Inflammatory macrophage treated with lipopolysaccharide for 4 hours (primary cell): ENCODE measurements around the gene BMP8A.
A peak's percentile ranks its signal among the peaks of the same experiment; 100 is the strongest.
"Not testable (repeated sequence)": the region's sequence is repeated elsewhere in the genome, so short reads cannot be mapped to it uniquely, and the experiment has no call there.

Source experiments
- DNase-seq: peaks from one replicate; pipeline ENCODE4 v3.0.0-alpha.2; 2020

BMP8A gene

DNA sequence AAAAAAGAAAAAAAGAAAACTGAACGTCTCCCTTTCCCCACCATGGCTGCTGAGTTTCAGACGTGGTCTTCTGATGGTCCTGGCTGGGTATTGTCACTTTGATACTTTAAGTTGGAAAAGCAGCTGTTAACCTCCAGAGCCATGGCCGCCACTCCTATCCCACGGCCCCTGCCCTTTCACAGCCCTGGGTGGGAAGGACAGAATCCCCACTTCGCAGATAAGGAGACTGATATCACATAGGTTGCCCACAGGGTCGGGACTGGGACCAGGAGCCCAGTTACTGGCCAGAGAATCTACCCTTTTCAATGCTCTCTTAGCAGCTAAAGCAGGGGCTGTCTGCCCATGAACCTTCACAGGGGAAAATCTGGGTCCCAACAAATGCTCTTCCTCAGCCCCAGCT, 16.8 kb downstream of the BMP8A start:
- DNase-seq, result no peak

DNA sequence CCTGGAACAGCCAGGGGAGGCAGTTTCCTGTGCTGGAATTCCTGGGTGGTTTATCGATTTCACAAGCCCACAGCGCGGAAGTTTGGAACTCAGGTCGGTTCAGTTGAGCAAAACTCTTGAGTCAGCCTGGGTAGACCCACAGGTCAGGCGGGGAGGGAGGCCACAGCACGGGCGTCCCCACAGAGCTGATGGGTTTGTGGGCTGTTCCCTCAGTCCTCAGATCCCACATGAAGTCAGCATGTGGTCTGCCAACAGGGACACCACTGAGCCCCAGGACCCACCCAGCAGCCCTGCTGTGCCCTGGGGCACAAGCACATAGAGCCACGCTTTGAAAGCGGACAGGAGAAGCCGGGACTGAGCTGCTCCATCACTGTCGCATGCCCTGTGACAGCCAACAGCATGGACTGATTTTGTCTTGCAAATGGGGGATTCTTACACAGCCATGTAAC, 17.4 kb downstream of the BMP8A start:
- peak; percentile 6 for DNase-seq

DNA sequence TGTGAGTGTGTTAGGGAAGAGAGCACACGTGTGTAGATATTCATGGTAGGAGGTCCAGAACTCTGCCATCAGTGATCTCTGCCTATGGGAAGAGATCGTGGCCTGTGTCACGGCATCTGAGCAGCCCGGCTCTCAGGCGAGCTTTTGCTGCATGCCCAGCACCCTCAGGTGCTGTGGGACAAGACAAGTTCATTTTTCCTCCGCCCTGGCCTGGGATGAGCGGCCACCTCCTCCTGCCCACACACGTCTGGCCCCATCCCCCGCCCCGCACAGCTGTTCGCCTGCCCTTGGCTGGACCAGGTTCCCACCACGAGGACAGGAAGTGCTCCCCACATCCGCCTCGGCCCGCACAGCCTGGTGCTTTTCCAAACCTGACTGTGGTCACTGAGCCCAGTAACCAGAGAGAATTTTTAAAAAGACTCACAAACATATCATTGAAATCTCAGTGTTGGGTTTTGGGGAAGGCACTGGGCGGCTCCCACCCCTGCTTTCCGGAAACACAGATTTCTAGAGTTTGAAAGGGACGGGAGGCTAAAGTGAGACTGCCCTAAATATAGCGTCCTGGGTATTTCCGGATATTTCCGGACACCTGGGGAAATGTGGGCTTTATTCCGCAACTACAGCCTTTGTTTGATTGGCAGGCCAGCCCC, 18.0 kb downstream of the BMP8A start:
- peak; percentile 23 for DNase-seq

DNA sequence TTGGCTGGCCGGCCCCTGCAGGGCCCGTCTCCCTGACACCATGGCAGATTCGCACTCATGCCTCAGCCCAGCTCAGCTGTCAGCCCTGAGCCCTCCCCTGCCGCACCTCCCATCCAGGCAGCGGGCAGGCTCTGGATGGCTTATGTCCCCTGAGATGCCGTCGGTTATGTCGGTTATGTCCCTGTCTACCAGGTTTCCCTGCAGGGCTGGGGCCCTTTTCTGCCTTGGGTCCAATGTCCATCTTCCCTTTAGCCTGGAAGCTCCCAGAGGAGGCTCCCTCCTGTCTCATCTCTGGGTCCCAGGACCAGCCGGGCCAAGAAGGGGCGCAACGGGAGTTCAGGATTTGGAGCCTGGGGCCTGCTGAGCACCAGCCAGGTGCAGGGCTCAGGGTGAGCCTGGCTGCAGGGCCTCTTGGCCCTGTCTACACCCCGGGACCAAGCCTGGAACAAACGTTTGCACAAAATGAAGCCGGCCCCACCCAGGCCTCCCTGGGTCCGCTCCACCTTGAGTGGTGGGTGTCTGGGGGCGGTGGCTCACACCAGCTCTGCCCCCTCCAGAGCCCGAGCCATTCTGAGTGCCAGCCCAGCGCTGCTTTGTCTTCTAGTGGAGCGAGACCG, 19.2 kb downstream of the BMP8A start:
- DNase-seq, result not testable (repeated sequence)

DNA sequence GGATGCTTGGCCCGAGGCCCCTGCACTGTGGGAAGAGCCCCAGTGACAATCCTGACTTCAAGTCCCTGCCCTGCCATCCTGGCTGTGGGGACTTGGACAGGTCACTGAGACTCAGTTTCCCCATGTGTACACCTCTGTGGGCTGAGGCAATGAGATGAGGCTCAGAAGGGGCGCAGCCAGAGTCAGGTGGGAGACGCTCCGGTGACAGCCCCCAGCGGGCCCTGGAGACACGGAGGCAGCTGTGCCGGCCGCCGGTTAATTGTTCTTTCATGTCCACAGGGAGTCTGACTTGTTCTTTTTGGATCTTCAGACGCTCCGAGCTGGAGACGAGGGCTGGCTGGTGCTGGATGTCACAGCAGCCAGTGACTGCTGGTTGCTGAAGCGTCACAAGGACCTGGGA, 20.0 kb downstream of the BMP8A start:
- not testable (repeated sequence) for DNase-seq

DNA sequence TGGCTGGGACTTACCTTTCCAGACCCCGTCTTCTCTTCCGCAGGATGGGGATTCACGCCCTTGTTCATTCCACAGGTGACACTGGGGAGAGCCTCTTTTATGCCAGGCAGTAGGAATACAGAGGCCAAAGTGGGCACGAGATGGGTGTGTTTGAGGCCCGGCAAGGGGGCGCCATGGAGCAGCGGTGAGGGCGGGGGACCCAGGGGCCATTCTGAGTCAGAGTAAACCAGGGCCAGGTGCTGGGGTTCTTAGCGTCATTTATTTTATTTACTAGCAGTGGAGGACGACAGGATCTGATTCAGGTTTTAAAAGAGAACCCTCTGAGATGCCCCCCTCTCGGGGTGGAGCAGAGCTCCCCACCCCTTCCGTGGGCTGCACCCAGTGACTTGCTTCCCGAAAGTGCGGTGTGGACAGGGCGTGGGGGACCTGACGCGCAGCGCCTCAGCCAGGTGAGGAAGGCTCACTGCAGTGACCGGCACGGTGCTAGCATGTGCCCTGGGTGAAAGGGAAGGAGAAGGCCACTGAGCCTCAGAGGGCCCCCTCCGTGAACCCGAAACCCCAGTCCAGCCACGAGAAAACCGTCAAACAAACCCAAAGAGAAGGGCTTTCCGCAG, 20.9 kb downstream of the BMP8A start:
- not testable (repeated sequence) for DNase-seq

DNA sequence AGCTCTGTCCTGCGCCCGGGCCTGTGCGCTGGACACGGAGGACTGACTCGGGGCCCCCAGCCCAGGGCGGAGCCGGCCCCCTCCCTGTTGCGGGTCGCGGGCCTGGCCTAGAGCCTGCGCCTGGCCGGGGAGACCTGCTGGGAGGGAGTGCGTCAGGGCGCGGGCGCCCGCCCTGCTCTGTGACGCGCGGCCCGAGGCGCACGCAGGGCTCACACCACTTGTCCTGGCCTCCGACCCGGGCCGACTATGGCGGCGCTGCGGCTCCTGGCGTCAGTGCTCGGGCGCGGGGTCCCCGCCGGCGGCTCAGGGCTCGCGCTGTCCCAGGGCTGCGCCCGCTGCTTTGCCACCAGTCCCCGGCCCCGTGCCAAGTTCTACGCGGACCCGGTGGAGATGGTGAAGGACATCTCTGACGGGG, 23.3 kb downstream of the BMP8A start:
- not testable (repeated sequence) for DNase-seq

DNA sequence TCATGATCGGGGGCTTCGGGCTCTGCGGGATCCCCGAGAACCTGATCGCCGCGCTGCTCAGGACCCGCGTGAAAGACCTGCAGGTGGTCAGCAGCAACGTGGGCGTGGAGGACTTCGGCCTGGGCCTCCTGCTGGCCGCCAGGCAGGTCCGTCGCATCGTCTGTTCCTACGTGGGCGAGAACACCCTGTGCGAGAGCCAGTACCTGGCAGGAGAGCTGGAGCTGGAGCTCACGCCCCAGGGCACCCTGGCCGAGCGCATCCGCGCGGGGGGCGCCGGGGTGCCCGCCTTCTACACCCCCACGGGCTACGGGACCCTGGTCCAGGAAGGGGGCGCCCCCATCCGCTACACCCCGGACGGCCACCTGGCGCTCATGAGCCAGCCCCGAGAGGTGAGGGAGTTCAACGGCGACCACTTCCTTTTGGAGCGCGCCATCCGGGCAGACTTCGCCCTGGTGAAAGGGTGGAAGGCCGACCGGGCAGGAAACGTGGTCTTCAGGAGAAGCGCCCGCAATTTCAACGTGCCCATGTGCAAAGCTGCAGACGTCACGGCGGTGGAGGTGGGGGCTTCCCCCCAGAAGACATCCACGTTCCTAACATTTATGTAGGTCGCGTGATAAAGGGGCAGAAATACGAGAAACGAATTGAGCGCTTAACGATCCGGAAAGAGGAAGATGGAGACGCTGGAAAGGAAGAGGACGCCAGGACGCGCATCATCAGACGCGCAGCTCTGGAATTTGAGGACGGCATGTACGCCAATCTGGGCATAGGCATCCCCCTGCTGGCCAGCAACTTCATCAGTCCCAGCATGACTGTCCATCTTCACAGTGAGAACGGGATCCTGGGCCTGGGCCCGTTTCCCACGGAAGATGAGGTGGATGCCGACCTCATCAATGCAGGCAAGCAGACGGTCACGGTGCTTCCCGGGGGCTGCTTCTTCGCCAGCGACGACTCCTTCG, 24.0 kb downstream of the BMP8A start:
- peak; percentile 15 for DNase-seq

DNA sequence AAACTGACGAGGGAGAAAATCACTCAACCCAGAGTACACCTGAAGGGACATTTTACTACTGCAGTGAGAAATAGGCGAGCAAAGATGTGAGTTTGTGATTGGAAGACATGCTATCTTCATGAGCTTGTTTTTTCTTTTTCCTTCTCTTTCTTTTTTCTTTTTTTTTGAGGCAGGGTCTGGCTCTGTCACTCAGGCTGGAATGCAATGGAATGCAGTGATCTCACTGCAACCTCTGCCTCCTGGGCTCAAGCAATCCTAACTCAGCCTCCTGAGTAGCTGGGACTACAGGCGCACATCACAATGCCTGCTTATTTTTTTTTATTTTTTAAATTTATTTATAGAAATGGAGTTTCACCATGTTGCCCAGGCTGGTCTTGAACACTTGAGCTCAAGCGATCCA, 25.4 kb downstream of the BMP8A start:
- not testable (repeated sequence) for DNase-seq

DNA sequence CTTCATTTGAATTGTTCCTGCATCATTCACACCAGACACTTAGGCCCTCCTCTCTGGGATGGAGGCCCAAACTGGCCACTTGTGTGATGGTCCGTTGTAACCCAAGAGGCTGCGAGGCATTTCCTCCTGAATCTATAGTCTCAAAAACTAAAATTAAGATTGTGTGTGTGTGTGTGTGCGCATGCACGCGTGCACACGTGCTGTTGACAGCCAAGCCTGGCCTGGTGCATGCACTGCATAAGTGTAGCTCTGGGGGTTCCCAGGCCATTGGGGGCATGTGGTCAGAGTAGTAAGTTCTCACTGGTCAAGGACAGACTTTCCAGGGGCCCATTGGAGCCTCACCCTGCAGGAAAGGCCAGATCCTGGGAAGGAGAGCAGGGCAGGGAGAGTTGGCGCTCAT, 26.5 kb downstream of the BMP8A start:
- not testable (repeated sequence) for DNase-seq

DNA sequence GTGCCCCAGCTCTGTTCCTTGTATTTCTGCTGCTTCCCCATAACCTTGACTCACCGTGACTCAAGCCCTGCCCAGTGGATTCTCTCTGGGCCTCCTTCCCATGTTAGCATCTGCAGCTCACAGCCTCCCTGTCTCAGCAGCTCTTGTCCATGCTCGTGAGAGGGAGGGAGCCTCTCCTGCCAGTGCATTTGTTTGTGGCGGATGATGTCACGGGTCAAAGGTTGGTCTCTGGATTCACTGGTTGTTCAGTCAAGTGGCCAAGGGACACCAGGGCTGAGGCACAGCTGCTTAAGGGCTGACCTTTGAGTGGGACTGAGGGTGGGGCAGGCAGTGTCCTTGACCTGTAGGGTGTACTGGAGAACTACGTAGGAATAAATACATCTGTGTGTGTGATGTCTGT, 27.9 kb downstream of the BMP8A start:
- DNase-seq, result not testable (repeated sequence)

DNA sequence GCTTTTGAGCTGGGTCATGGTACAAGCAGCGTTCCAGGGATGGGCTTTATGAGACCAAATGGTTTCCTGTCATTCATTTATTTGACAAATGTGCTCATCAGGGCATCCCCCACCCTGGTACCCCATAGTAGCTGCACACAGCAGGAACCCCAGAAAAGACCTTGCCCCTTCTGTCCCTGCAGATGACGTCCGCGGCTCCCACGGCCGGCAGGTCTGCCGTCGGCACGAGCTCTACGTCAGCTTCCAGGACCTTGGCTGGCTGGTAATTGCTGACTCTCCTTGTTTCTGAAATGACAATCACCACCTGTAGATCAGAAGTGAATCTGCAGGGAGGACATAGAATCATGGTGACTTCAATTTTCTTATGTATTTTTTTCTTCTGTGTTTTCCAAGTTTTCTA, 30.8 kb downstream of the BMP8A start:
- not testable (repeated sequence) for DNase-seq

DNA sequence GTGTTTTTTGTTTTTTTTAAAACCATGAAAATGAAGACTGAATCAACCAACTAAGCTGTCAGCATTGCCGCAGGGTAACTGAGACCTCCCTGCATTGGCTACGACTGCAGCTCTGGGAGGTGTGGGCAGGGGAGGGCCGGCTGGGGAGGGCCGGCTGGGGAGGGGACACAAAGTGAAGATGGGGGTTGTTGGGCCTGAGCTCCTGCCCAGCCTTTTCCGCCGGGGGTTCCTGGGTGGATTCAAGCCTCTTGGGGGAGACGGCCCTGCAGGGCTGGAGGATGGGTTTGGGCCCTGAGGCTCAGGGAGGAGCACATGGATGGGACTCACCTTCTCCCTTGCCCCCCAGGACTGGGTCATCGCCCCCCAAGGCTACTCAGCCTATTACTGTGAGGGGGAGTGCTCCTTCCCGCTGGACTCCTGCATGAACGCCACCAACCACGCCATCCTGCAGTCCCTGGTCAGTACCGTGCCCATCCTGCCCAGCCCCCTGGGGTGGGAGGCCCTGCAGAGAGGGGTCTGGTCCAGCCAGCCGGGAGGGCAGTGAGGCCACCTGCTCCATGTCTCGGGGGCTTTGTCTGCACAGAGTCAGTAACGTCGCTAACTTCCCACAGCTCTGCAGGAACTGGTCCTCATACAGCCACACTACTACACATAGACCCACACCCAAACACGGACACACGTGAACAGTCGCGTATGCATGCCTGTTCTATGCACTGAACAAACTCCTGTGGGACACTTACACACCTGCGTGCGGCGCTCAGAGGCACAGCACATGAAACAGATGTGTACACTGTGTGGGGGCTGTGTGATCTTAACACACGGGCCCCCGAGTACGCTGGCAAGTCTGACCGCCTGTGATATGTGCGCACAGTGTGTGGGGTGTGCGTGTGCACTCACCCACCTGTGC, 31.5 kb downstream of the BMP8A start:
- DNase-seq, result no peak

DNA sequence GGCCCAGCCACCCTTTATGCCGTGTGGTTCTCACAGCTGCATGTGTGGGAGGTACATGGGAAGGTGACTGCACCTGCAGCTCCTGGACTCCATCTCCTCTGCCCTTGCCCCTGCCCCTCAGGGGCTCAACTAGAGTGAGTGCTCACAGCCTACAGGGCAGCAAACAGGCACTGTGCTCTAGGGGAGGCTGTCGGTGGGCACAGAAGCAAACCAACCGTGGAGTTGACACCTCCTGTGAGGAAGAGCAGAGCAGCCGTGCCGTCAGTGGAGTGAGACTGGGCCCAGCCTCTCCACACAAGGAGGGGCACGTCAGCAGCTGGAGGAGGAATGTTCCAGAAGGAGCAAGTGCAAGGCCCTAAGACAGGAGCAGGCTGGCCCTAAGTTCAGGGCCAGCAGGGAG, 32.7 kb downstream of the BMP8A start:
- no peak for DNase-seq

DNA sequence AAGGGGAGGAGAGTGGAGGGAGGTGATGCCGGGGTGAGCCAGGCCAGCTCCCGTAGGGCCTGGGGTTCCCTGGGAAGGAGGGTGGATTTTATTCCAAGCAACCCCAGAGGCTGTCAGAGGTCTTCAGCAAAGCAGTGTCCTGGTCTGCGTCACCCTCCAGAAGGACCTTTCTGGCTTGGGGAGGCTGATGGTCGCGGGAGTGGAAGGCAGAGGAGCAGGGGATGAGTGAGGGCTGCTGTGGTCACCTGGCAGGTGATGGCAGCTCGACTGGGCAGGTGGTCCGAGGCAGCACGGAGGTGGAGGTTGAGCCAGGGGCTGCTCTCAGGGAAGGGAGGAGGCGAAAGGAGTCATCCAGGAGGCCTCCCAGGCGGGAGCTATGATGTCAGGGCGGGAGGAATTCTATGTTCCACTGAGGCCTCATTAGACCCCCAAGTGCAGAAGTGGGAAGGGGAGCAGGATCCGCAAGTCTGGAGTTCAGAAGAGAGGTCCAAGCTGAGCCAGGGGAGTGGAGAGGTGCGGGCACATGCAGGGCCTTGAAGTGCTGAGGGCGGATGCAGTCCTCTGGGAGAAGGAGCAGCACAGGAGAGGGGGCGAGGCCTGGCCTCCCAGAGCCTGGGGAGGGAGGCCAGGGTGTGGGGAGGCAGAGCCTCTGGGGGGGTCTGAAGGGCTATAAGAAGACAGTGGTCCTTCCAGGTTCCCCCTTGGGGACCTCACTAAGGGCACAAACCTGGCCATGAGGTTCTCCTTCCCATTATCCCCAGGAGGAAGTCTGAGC, 33.3 kb downstream of the BMP8A start:
- no peak for DNase-seq

DNA sequence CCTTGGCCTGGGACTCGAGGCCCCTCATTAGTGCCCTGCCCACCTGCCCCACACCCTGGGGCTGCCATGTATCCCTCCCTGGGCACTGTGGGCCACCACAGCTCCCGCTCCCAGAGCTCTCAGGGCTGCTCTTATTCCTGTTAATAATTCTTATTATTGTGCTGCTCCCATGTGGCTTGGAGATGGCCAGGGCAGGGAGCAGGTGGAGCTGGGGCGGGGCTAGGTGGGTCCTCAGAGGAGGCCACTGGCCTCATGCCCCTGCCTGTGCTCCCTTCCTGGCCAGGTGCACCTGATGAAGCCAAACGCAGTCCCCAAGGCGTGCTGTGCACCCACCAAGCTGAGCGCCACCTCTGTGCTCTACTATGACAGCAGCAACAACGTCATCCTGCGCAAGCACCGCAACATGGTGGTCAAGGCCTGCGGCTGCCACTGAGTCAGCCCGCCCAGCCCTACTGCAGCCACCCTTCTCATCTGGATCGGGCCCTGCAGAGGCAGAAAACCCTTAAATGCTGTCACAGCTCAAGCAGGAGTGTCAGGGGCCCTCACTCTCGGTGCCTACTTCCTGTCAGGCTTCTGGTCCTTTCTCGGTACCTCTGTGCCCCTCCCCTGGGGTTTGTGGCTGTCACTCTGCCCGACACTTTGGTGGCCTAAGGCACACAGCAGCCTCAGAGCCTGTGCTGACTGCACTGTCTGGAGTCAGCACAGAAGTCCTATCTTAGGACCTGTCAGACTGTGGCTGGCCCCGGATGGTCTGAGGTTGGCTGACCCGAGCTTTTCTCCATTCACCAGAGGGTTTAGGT, 34.1 kb downstream of the BMP8A start:
- no peak for DNase-seq

DNA sequence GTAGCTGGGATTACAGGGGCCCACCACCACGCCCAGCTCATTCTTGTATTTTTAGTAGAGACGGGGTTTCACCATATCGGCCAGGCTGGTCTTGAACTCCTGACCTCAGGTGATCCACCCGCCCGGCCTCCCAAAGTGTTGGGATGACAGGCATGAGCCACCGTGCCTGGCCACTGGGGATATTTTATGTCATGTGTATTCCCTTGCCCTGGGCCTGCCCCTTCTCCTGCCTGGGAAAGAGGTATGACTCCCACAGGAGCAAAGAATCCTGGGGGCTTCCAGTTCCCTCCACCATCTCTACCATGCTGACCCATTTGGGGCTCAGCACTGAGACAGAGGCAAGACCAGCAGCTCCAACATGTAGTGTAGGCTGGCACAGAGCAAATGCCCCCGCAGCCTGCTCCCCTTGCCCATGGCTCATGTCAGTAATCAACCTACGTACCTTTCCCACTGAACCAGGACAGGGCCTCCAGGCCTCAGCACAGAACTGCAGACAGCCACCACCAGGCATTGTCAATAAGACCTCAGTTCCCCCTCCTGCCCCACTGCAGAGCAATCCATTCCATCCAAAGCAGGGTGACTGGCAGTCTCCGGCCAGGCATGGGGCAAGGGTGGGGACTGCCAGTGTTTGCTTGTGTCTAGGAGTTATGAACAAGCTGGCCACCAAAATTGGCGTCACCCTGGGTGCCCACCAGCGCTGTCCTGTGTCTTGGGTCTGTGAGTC, 35.2 kb downstream of the BMP8A start:
- no peak for DNase-seq

DNA sequence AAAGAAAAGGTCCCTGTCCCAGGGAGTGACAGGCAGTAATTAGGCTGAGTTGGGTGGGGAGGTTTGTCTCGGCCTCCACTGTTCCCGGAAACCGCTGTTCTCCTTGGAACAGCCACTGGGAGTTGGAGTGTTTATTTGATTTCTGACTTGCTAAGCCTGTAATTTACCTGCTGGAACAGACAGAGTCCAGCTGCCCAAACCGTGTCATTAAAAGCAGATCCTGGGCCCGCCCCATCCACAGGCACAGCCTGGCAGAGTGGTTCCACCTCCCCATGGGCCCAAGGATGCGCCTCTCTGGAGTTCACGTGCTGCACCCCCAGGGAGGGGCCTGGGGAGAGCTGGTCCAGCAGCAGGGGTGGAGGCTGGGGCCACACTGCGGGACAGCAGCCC, 35.7 kb downstream of the BMP8A start:
- not testable (repeated sequence) for DNase-seq

DNA sequence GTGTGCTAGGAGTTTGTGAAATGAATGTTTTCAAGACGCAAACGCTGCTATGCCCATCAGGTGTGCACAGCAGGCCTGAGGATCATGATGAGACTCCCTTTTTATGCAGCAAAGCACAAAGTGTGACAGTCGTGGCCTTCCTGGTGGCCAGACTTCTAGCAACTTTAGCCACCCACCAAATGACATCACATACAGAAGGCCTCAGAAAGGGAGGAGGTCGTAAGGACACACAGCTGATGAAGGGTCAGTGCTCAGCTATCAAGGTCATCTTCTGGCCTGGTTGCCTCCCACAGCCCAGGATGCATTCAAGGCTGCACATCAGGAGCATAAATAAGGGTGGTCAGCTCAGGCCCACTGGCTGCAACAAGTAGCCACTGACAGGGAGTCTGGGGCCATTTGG, 36.6 kb downstream of the BMP8A start:
- no peak for DNase-seq
